HepG2 (cell line): ENCODE data around the gene LIG4. TPM values are rescaled to one million over a fixed set of nuclear protein-coding genes. Genes with fewer than 3 reads are reported as not detected.

Experiments
- ARNT2 ChIP-seq: sonication (generic); formaldehyde crosslinking; IDR thresholded peaks from 2 replicates; pipeline ENCODE4 v1.8.0; 2022; ENCODE audit warnings: mild to moderate bottlenecking, low read depth, missing genetic modification reagents, moderate library complexity
- CBX1 ChIP-seq: IDR thresholded peaks from one replicate; pipeline ENCODE4 v1.6.1; 2016; ENCODE audit warnings: antibody characterized with exemption, low read depth
- DRAP1 ChIP-seq: IDR thresholded peaks from 2 replicates; pipeline ENCODE4 v1.6.1; 2016; ENCODE audit warnings: missing genetic modification reagents, missing compliant biosample characterization
- HDAC1 ChIP-seq: sonication (generic); formaldehyde crosslinking; IDR thresholded peaks from 2 replicates; pipeline ENCODE4 v1.5.1; 2020; ENCODE audit warnings: mild to moderate bottlenecking, missing genetic modification reagents
- HIVEP1 ChIP-seq: sonication (generic); formaldehyde crosslinking; IDR thresholded peaks from 2 replicates; pipeline ENCODE4 v1.4.0; 2020; ENCODE audit warnings: mild to moderate bottlenecking, missing genetic modification reagents
- NRL ChIP-seq: sonication (generic); formaldehyde crosslinking; IDR thresholded peaks from 2 replicates; pipeline ENCODE4 v1.5.0; 2020; ENCODE audit warnings: missing genetic modification reagents, mild to moderate bottlenecking, moderate library complexity, borderline replicate concordance
- PAF1 ChIP-seq: IDR thresholded peaks from 2 replicates; pipeline ENCODE4 v1.6.1; 2016; ENCODE audit warnings: missing genetic modification reagents, missing compliant biosample characterization
- PAX8 ChIP-seq: sonication (generic); formaldehyde crosslinking; IDR thresholded peaks from 2 replicates; pipeline ENCODE4 v1.8.0; 2022; ENCODE audit warnings: mild to moderate bottlenecking, missing genetic modification reagents, borderline replicate concordance
- PHF20 ChIP-seq: sonication (generic); formaldehyde crosslinking; IDR thresholded peaks from 2 replicates; pipeline ENCODE4 v1.5.0; 2020; ENCODE audit warnings: mild to moderate bottlenecking, missing genetic modification reagents
- PHF5A ChIP-seq: IDR thresholded peaks from one replicate; pipeline ENCODE4 v1.6.1; 2018; ENCODE audit warnings: low read depth, missing genetic modification reagents; ENCODE audit not compliant: unreplicated experiment
- POLR2A ChIP-seq, 2 experiments: IDR thresholded peaks; 2 replicates each; pipeline ENCODE4 v1.6.1; 2011; ENCODE audit warnings: low read depth in 2 of 2, low read length in 2 of 2, mild to moderate bottlenecking in 1 of 2, moderate library complexity in 1 of 2; ENCODE audit not compliant: insufficient read depth in 1 of 2
- POLR2AphosphoS5 ChIP-seq: IDR thresholded peaks from 2 replicates; pipeline ENCODE4 v1.6.1; 2012; ENCODE audit warnings: low read depth, low read length
- YY1 ChIP-seq: IDR thresholded peaks from 2 replicates; pipeline ENCODE4 v1.6.1; 2011; ENCODE audit warnings: low read length, low read depth, moderate library complexity, mild to moderate bottlenecking; ENCODE audit not compliant: insufficient read depth, insufficient replicate concordance
- ZBTB25 ChIP-seq: IDR thresholded peaks from 2 replicates; pipeline ENCODE4 v1.6.1; 2018; ENCODE audit warnings: missing genetic modification reagents
- ZFP37 ChIP-seq: sonication (generic); formaldehyde crosslinking; IDR thresholded peaks from 2 replicates; pipeline ENCODE4 v1.4.0; 2020; ENCODE audit warnings: missing genetic modification reagents, borderline replicate concordance
- ZNF124 ChIP-seq: sonication (generic); formaldehyde crosslinking; IDR thresholded peaks from 2 replicates; pipeline ENCODE4 v1.4.0; 2020; ENCODE audit warnings: missing genetic modification reagents
- ZNF280D ChIP-seq: sonication (generic); formaldehyde crosslinking; IDR thresholded peaks from 2 replicates; pipeline ENCODE4 v1.5.1; 2020; ENCODE audit warnings: mild to moderate bottlenecking, missing genetic modification reagents
- ZNF367 ChIP-seq: sonication (generic); formaldehyde crosslinking; IDR thresholded peaks from 2 replicates; pipeline ENCODE4 v1.4.0; 2020; ENCODE audit warnings: missing genetic modification reagents, borderline replicate concordance
- ZNF451 ChIP-seq: sonication (generic); formaldehyde crosslinking; IDR thresholded peaks from 2 replicates; pipeline ENCODE4 v1.5.0; 2020; ENCODE audit warnings: mild to moderate bottlenecking, missing genetic modification reagents
- ZNF672 ChIP-seq: sonication (generic); formaldehyde crosslinking; IDR thresholded peaks from 2 replicates; pipeline ENCODE4 v1.8.1; 2022; ENCODE audit warnings: missing genetic modification reagents
- ZNF678 ChIP-seq: sonication (generic); formaldehyde crosslinking; IDR thresholded peaks from 2 replicates; pipeline ENCODE4 v1.4.0; 2020; ENCODE audit warnings: mild to moderate bottlenecking, missing genetic modification reagents
- ZNF773 ChIP-seq: sonication (generic); formaldehyde crosslinking; IDR thresholded peaks from 2 replicates; pipeline ENCODE4 v1.4.0; 2020; ENCODE audit warnings: missing genetic modification reagents, borderline replicate concordance
- ZNF841 ChIP-seq: sonication (generic); formaldehyde crosslinking; IDR thresholded peaks from 2 replicates; pipeline ENCODE4 v1.8.1; 2023; ENCODE audit warnings: missing genetic modification reagents, borderline replicate concordance
- polyA plus RNA-seq, 8 experiments: library from polyadenylated mRNA; depleted of rRNA in 3 of 8; stranded (reverse) in 7 of 8; unstranded in 1 of 8; fragments of >200 nt; fragmentation: Illumina TruSeq in 4 of 8; extraction: Trizol in 4 of 8; gene quantifications; 2 replicates each; pipeline versions ENCODE4 v1.2.1 to v1.2.3, GENCODE V29; 2011 to 2016; ENCODE audit warnings: low read depth in 4 of 8, missing spikeins in 1 of 8, mixed read lengths in 1 of 8; ENCODE audit not compliant: insufficient read depth in 1 of 8
- total RNA-seq, 5 experiments: library from RNA; depleted of rRNA; stranded (reverse); fragments of >200 nt; fragmentation: Illumina TruSeq; extraction: Trizol; gene quantifications; 2 replicates each; pipeline ENCODE4 v1.2.3, GENCODE V29; 2016; ENCODE audit warnings: low read depth in 1 of 5
- TF ChIP-seq, protein P1 (sequence below): sonication (generic); formaldehyde crosslinking; IDR thresholded peaks from 2 replicates; pipeline ENCODE4 v1.8.1; 2023; ENCODE audit warnings: mild to moderate bottlenecking, inconsistent platforms, moderate library complexity, missing genetic modification reagents, borderline replicate concordance

The LIG4 gene
- total and polyA plus RNA-seq, 2 of the 13 experiments (the other 11 are each of a cell fraction or from before 2014, with no cell fraction given), result 4.0 to 4.5 TPM

DNA sequence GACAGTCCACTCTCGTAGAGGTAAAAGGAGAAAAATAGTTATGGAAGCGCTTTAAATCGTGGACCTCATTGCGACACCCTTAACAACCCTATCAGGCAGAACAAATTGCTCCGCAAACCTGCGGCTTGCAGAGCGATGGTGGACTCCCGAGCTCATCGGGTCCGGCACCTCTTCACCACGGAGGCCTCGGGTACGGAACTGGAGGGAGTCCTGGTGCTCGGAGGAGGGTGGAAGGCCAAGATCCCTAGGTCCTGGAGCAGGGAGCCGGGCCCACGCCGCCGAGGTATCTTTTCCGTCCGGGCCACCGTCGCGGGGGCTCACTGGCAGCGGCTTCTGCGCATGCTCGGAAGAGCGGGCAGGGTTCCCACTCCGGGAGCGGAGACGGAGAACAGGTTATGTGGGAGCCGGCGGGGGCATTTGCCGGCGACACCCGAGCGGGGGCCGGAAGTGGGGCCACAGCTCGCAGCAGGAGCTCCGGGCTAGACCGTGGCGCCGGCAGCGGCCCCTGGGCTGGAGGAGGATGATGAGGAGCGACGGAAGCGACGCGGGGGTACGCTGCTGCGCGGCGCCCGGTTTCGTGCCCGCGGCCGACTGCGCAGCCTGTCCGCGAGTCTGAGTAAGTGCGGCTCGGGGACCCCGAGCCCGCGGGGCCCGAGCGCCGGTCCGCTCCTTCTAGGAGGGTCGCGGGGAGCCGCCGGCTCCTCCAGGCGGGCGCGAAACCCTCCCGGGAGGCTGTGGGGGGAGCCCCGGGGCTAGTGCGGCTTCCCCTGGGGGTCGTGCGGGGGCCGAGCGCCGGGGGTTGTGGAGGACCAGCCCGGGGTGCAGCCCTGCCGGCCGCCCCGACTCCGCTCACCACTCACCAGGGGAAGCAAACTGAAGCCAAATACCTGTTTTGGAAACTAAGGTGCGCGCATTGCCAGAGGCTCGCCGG lies 3.0 kb upstream of the LIG4 start, which contains the start of gene ABHD13 (continued):
- TF ChIP-seq CBX1 (no peak), HIVEP1 (CRISPR knock-in tag) (0 out of 2 replicates have a peak, but pooled peaks have one; percentile 34), POLR2A (IDR thresholded peaks at IDR 0.05; ENCODE audit: insufficient read depth in 1 of 2, low read depth in 2 of 2, low read length in 2 of 2) (peak; percentile 71 to 73), POLR2AphosphoS5 (0 out of 2 replicates have a peak, but pooled peaks have one; percentile 41), PAX8 (CRISPR knock-in tag) (no peak), ZNF124 (CRISPR knock-in tag) (peak; percentile 81; the same call in 1 of the 2 replicates), ZNF672 (CRISPR knock-in tag) (no peak), PHF5A (CRISPR knock-in tag) (no peak), YY1 (peak; percentile 74), ARNT2 (CRISPR knock-in tag) (peak; percentile 58; the same call in 1 of the 2 replicates), ZNF841 (CRISPR knock-in tag) (peak; percentile 25; the same call in 1 of the 2 replicates), ZNF280D (CRISPR knock-in tag) (peak; percentile 90), ZNF451 (CRISPR knock-in tag) (no peak), HDAC1 (CRISPR knock-in tag) (peak; percentile 86), ZFP37 (CRISPR knock-in tag) (0 out of 2 replicates have a peak, but pooled peaks have one; percentile 58), PHF20 (CRISPR knock-in tag) (peak; percentile 87), ZBTB25 (CRISPR knock-in tag) (peak; percentile 66), ZNF678 (CRISPR knock-in tag) (no peak), NRL (CRISPR knock-in tag) (peak; percentile 49; the same call in 1 of the 2 replicates), DRAP1 (peak; percentile 52; the same call in 1 of the 2 replicates), ZNF367 (CRISPR knock-in tag) (peak; percentile 32; the same call in 1 of the 2 replicates), PAF1 (no peak), ZNF773 (CRISPR knock-in tag) (no peak)
- TF ChIP-seq, protein P1, sequence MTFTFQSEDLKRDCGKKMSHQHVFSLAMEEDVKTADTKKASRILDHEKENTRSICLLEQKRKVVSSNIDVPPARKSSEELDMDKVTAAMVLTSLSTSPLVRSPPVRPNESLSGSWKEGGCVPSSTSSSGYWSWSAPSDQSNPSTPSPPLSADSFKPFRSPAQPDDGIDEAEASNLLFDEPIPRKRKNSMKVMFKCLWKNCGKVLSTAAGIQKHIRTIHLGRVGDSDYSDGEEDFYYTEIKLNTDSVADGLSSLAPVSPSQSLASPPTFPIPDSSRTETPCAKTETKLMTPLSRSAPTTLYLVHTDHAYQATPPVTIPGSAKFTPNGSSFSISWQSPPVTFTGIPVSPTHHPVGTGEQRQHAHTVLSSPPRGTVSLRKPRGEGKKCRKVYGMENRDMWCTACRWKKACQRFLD (CRISPR knock-in tag), result no peak
